ENCODE measurements around the gene DBH.

Gene DBH

GRCh38 chr9:133645021-133645765 lies 9.0 kb downstream of the DBH start:
- peak; percentile 20 for DNase-seq

GRCh38 chr9:133647148-133647547 lies 11.0 kb downstream of the DBH start:
- DNase-seq: no peak

- no peak for DNase-seq
These were observed 11.8 kb downstream of the DBH start for GRCh38 chr9:133647765-133648469.

DNA sequence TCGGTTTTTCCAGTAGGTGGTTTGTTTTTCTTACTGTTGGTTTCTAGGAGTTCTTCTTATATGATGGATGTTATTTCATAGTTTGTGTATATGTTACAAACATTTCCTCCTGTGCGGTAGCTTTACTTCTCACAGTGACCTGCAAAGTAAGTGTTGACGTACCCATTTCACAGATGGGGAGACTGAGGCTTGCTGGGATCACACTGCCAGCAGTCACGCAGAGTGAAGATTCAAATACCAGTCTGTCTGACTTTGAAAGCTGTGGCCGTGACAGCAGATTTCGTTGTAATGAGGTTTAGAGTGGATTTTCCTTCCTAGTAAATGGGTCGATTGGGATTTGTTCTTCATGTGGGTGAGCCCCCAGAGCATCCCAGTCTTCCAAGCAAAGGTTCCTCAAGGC lies 13.0 kb downstream of the DBH start:
- DNase-seq: no peak

DNA sequence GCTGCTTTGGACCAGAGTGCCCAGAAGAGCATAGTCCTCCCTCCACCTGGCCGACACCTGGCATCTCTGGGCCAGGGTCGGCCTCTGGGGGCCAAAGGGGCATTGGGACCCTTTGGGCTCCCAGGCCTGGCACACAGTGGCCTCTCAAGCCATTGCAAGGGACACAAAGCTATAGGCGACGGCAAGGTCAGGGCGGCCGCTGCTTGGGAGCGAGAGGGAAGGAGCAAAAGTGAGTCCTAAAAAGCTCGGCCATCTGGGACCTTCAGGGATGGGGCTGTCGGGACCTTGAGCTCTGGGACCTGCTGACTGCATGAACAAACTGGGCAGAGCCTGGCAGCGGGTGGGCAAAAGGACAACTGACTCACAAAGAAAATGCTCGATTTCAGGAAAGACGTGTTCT lies 13.9 kb downstream of the DBH start:
- no peak for DNase-seq

- DNase-seq: no peak
These were observed 17.5 kb downstream of the DBH start for GRCh38 chr9:133653638-133654037.

GRCh38 chr9:133654736-133655657 lies 18.8 kb downstream of the DBH start:
- DNase-seq: no peak

GRCh38 chr9:133655701-133656100 lies 19.5 kb downstream of the DBH start:
- DNase-seq: no peak

DNA sequence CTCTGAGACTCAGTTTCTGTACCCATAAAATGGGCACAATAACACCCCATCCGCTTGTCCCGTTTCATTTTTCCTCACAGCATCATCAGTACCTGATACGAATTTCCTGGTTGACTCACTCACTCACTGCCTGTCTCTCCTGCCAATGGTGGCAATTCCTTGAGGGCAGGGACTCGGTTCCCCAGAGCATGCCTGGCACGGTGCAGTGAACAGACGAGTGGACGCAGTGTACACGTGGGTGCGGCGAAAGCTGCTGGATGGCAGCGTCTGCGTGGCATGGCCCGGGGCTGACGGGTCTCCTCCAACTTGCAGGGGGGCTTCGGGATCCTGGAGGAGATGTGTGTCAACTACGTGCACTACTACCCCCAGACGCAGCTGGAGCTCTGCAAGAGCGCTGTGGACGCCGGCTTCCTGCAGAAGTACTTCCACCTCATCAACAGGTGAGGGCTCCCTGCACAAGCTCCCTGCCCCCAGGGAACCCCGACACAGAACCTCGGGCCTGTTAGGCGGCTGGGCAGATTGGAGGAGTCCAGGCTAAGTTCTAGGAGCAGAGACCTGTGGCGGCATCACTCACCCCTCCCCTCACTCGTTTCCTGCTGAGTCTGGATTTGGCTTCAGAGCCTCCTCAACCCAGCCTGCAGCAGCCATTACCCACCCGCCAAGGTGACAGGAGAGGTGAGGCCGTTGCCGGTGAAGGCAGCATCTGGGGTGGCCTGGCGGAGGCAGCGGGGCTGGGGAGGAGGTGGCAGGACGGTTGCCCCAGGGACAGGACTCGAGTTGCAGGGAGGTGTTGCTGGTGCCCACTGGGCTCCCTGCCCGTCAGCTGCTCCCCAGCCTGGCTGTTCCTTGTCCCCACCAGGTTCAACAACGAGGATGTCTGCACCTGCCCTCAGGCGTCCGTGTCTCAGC lies 20.3 kb downstream of the DBH start:
- no peak for DNase-seq

- DNase-seq: peak; percentile 61
These were observed 21.0 kb downstream of the DBH start for GRCh38 chr9:133657120-133657661.

GRCh38 chr9:133658442-133659431 lies 22.6 kb downstream of the DBH start:
- peak; percentile 68 for DNase-seq

DNA sequence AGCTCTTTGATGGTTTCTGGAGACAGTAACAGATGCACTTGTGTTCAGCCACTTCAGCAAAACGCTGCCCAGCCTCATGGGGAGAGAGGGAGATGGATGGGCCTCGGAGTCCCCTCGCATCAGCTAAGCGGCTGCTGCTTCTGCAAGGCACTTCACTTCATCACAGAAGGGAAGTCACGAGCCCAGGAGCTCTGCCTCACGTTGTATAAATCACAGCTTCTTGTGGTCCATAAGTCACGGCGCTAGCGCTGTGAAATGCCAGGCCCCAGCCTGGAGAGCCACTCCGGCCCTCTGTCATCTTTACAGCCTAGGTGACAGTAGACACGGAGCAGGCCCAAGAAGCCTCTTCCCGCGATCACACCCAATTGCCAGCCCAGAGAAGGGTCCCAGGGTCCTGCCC lies 23.4 kb downstream of the DBH start:
- DNase-seq: no peak

- no peak for DNase-seq
These were observed 25.8 kb downstream of the DBH start for GRCh38 chr9:133661846-133662540.

- peak; percentile 44 for DNase-seq
These were observed 28.2 kb downstream of the DBH start for GRCh38 chr9:133664173-133665050.

- no peak for DNase-seq
These were observed 28.9 kb downstream of the DBH start for GRCh38 chr9:133665096-133665495.

DNA sequence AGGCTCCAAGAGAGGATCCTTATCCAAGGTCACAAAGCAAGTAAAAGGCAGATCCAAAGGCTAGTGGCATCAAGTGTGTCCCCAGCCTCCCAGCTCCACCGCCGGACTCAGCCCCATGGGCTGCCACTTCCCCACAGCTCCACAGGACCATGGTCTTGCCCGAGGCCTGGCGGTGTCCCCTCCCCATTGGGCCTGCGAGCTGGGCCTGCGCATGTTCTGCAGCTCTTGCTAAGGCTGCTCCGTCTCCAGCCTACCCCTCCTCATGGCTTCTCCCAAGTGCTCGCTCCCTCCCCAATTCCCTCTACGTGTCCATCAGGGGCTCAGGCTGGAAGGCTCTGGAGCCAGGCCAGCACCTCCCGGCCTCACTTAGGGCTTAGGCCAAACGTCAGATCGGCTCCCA lies 29.4 kb downstream of the DBH start:
- DNase-seq: no peak

GRCh38 chr9:133666387-133666786 lies 30.2 kb downstream of the DBH start:
- no peak for DNase-seq

DNA sequence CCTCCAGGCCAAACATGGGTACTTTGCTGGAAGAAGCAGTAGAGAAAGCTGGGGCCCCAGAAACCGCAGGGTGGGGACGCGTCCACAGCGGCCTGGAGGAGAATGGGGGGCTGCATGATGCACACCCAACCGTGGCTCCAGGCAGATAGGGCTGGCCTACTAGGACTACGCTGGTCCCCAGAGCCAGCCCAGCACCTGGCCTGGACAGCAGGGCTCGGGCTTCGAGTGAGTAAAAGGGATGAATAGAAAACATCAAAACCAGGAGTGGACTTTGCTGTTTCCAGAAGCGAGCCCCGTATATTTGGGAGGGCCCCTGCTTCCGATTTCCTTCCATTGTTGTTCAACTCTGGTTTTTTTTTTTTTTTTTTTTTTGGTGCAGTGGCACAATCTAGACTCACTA lies 30.7 kb downstream of the DBH start:
- no peak for DNase-seq

Data from NCI-H1694 treated with DMSO at 0.1 percent for 48 hours (cell line).